Measurements from ENCODE around the gene KIAA0825.

The KIAA0825 gene

DNA sequence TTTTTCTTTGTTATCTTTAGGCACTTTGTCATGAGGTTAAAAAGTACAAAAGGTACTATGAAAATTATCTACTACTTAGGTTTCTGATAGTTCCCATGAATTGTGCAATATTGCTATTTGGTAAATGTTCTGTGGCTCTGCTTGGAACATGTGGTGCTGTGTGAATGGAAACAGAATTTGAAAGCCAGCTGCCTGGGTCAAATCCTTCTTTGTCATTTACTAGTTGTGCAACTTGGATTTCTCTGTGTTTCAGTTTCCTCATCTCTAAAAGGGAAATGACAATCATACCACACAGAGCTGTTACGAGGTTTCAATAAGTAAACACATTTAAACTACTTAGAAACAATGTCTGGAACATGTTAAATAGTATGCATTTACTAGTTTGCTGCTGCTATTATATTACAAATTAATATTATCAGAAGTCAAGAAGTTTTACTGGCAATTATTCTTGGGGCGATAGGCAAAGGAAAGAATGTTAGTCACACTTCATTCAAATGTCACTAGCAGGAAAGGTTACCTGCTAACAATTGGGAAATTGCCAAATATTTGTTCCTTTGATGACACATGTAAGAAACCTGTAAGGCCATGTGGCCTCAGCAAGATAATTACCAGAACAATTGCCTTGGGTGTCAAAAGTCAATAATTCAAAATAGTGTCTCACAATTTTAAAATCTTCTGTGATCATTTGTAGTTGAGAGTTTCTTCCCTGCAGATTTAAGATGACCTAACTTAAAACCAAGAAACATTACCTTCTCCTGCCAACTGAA, 184.8 kb downstream of the KIAA0825 start:
- no peak for DNase-seq (ENCODE audit: low read depth in 2 of 2)

GRCh38 chr5:94432499-94432898, 185.9 kb downstream of the KIAA0825 start:
- no peak for DNase-seq (ENCODE audit: low read depth in 2 of 2)

DNA sequence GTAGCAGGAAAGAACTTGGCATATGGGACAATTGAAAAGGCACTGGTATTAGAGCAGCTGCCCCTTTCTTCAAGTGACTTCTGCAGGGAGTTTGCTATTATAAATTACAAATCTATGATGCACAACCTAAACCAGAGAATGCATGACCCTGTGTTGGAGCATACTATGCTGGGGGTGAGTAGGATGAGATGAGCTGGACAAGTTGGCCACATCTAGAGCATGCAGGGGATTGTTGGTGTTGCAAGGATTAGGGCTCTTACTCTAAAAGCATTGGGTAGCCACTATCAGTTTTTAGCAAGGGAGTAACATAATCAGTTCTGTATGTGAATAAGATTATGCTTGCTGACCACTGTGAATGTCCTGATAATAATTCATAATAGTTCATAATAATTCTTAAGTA, 186.7 kb downstream of the KIAA0825 start:
- no peak for DNase-seq (ENCODE audit: low read depth in 2 of 2)

DNA sequence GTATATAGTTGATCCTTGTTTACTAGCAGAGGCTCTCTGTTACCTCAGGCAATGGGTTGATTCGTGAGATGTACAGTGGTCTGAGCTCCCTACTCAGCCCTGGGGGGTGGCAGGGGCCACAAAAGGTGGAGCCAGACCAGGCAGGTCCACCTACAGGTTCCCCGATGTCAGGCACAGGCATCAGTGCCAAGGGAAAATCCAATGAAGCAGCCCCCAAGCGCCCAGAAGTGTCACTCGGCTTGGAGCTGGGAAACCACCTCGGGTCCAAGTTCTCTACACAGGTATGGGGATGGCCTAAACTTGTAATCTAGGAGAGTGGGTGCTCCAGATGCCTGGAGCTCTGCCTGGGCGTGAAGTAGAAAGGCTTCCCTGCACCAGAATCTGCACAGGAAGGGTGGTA, 188.8 kb downstream of the KIAA0825 start:
- no peak for DNase-seq (ENCODE audit: low read depth in 2 of 2)

DNA sequence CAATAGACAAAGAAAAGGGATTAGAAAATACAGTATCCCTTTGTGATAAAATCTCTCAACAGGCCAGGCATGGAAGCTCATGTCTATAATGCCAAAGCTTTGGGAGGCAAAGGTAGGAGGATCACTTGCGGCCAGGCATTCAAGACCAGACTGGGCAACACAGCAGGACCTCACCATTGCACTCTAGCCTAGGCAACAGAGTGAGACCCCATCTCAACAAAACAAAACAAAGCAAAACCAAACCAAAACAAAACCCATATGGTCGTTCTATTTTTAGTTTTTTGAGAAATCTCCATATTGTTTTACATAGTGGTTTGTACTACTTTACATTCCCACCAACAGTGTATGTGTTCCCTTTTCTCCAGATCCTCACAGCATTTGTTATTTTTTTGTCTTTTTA, 193.0 kb downstream of the KIAA0825 start:
- DNase-seq (ENCODE audit: low read depth in 2 of 2) = no peak

- no peak for DNase-seq (ENCODE audit: low read depth in 2 of 2)
Observed at GRCh38 chr5:94423411-94423810, 195.0 kb downstream of the KIAA0825 start.

DNA sequence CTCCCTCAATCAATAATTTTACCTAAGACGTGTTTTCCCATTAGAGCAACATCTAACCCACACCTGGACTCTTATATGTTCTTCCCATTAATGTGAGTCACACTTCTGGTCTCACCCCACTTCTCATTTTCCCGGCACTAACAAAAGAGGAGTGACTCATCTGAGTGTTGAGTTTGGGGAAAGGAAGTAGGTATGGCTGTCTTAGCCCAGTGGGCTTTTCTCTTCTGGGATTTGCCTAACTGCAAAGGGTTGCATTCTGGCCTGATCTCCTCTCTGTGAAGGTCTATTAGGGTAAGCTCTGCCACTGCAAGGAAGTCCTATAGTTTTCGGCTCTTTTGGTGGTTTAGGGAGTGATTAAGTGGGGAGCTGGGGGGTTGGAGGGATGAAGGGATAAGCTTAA, 195.6 kb downstream of the KIAA0825 start:
- no peak for DNase-seq (ENCODE audit: low read depth in 2 of 2)

DNA sequence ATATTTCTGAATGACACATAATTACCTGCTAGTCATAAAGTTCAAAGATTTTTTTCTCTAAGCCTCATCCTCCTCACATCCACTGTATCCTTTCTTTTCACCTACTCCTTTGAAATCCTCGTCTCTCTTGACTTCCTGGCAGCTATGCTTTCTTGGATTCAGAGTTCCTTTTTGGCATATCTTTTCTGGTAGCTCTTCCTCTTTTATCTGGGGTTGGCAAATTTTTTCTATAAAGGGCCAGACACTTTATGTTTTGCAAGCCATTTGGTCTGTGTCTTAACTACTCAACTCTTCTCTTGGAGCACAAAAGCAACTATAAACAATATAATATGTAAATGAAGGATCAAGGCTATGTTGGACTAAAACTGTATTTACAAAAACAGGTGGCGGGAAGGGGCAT, 197.5 kb downstream of the KIAA0825 start:
- DNase-seq (ENCODE audit: low read depth in 2 of 2) = no peak

DNA sequence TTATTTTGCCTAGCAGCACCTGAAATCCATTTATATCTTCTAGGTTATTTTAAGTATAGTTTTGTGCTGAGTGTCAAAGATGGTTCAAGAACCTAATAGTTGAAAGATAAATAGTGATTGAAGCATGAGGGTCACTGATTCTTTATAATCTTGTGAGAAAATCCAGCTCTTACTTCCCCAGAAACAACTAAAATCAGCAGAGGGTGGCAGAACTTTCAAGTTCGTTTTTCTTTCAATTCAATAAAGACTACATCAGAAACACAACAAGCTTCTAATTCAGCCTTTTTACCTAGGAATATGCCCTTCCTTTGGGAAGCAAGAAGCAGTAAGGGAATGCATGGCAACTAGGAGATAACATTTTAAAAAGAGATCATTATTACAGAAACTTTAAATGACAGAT, 202.6 kb downstream of the KIAA0825 start:
- DNase-seq (ENCODE audit: low read depth in 2 of 2) = no peak

- no peak for DNase-seq (ENCODE audit: low read depth in 2 of 2)
Observed at GRCh38 chr5:94409440-94409839, 209.0 kb downstream of the KIAA0825 start.

DNA sequence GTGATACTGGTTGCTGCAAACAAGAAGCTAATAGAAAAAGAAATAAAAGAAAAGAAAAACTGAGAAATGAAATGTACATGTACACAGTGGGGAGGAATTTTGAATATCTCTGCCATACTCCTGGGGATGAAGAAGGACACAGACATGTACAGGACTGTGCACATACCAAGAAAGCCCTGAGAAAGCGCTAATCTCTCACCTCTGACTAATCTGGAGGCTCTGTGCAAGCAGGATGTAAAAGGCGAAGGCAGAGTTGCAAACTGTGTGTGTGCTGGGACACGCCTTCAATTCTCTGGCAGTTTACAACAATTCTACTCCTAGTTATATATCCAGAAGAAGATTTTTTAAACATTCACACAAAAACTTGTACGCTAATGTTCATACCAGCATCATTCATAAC, 211.4 kb downstream of the KIAA0825 start:
- DNase-seq (ENCODE audit: low read depth in 2 of 2) = no peak

GRCh38 chr5:94403483-94403882, 214.9 kb downstream of the KIAA0825 start:
- no peak for DNase-seq (ENCODE audit: low read depth in 2 of 2)

DNA sequence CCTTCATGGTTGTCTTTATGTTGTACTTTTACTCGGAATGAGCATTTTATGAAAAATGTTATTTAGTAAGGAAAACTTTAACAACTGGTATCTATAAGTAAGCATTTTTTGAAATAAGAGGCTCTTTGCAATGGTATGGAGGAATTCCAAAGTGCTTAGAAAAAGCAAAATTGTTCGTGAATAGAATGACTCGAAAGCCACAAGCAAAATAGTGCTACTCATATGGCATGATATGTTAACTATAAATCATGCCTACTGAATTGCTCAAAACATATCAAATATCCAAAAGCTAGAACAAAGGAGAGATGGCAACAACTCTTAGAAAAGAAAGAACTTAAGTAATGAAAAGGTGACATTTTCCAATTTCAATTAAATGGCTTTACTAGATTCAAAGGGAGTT, 216.3 kb downstream of the KIAA0825 start:
- DNase-seq (ENCODE audit: low read depth in 2 of 2) = no peak

DNA sequence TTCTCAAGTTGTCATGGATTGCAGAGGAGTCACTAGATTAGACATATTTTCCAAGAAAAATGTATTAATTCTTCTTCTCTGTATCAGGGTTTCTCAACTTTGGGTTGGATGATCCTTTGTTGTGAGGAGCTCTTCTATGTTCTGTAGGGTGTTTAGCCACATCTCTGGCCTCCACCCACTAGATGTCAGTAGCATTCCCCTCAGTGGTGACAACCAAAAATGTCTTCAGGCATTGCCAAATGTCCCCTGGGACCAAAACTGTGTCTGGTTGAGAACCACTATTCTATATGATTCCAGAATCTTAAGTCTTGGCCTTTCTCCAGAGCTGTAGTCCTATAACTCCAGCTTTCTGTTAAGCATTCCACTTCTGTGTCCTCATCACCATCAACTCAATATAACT, 220.9 kb downstream of the KIAA0825 start:
- DNase-seq (ENCODE audit: low read depth in 2 of 2) = no peak

GRCh38 chr5:94396687-94397086, 221.7 kb downstream of the KIAA0825 start:
- DNase-seq (ENCODE audit: low read depth in 2 of 2) = no peak

GRCh38 chr5:94395468-94395867, 222.9 kb downstream of the KIAA0825 start:
- DNase-seq (ENCODE audit: low read depth in 2 of 2) = no peak

DNA sequence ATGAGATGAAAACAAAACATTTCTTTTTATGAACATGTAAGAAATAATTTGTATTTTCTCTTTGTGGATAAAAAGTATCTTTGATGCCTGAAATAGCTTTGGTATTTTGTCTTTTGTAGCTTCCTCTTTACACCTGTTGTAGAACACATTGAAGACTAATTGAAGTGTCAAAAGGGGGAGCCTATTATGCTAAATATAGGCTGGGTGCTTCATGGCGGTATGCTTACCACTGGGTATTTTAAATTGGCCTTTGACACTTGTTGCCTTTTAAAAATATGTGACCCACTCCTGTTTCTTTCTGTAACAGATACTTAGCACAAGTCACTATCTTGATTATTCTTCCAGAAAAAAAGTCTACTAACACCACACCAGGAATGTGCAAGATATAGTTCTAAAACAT, 226.4 kb downstream of the KIAA0825 start:
- DNase-seq (ENCODE audit: low read depth in 2 of 2) = no peak

DNA sequence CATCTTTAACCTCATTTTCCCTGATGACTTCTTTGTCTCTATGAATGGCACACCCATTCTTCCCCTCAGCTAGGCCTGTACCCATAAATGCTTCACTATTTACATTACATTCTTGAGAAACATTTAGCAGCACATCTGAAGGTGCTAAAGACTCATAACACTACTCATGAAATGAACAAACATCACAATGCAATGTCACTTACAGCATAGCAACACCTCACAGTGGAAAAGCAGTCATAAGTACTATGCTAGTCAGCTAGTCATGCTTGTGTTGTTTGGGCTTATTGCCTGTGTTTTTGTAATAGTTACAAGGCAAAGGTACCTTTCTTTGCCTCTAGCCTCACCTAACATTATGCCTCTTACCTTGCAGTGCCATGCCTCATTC, 228.9 kb downstream of the KIAA0825 start:
- DNase-seq (ENCODE audit: low read depth in 2 of 2) = no peak

DNA sequence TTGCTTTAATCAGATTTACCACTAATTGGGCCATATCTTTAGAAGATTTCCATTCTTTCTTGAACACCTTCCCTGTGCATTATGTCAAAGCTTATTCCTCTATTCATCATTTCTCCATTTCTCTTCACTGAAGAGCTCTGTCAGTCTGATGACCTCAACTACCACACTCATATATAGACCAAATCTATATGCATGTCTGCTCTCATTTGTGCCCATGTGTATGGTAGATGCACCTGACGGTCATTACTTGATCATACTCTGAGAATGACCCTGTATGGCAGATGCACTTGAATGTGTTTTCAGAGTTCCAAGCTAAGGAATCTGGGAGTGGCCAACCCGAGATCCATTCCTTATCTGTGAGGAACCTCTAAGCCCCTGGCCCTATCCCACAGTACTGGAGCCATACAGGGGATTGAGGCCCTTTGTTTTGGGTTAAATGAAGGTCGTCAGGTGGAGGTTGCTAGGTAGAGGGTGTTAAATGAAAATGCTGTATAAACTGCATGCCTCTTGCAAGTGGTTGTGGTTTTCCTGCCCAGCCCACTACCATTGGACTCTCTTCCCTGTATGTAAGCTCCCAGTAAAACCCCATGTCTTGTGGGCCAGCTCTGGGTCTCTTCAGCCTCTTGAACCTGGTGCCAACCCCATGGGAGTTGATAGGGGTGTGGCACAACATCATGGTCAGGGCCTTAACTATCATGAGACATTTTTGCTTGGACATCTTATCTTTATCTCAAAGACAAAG, 229.5 kb downstream of the KIAA0825 start:
- DNase-seq (ENCODE audit: low read depth in 2 of 2) = no peak

- DNase-seq (ENCODE audit: low read depth in 2 of 2) = no peak
Observed at GRCh38 chr5:94385767-94386166, 232.6 kb downstream of the KIAA0825 start.

DNA sequence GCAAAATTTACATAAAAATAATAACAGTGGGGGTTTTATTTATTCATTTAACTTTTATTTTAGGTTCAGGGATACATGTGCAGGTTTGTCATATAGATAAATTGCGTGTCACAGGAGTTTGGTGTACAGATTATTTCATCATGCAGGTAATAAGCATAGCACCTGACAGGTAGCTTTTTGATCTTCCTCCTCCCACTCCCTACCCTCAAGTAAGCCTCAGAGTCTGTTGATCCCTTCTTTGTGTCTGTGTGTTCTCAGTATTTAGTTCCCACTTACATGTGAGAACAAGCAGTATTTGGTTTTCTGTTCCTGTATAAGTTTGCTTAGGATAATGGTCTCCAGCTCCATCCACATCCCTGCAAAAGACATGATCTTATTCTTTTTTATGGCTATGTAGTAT, 240.3 kb downstream of the KIAA0825 start:
- no peak for DNase-seq (ENCODE audit: low read depth in 2 of 2)

- DNase-seq (ENCODE audit: low read depth in 2 of 2) = no peak
Observed at GRCh38 chr5:94376672-94377345, 241.6 kb downstream of the KIAA0825 start.

GRCh38 chr5:94375801-94376200, 242.6 kb downstream of the KIAA0825 start:
- no peak for DNase-seq (ENCODE audit: low read depth in 2 of 2)

Data from stimulated activated CD8-positive, alpha-beta memory T cell treated with anti-CD3 and anti-CD28 coated beads, Interleukin-7, amount 100 ng/mL, for 4 hours (primary cell).